HEK293 (cell line): ENCODE results near the gene LARGE1.

Experiments
- CTCF ChIA-PET: fragments of 350-600 bp; formaldehyde crosslinking; extraction: SDS; loops from one replicate; lab custom pipeline; 2021; ENCODE audit warnings: antibody characterized with exemption; lab: Yijun Ruan, JAX
- POLR2A ChIA-PET: fragments of 300-600 bp; formaldehyde crosslinking; extraction: SDS; loops from one replicate; lab custom pipeline; 2020; ENCODE audit warnings: antibody characterized with exemption, inconsistent platforms; lab: Yijun Ruan, JAX
- H3K27ac ChIP-seq: fragments of 200-500 bp; sonication (Bioruptor generic); 2 replicates; pipeline ENCODE4 v1.5.1; 2014; ENCODE audit warnings: low read depth, low read length, control low read depth, inconsistent platforms; ENCODE audit errors: extremely low read depth
- H3K36me3 ChIP-seq, 2 experiments: fragments of 200-500 bp in 1 of 2; sonication (Bioruptor generic) in 1 of 2; 1 replicate in 1 of 2; 2 replicates in 1 of 2; pipeline ENCODE4 v1.5.1; 2014 to 2017; ENCODE audit warnings: inconsistent platforms in 2 of 2, low read length in 2 of 2; ENCODE audit not compliant: control insufficient read depth in 2 of 2, insufficient read depth in 1 of 2
- H3K4me1 ChIP-seq: fragments of 200-500 bp; sonication (Bioruptor generic); 2 replicates; pipeline ENCODE4 v1.5.1; 2014; ENCODE audit warnings: mild to moderate bottlenecking, low read length, inconsistent platforms; ENCODE audit not compliant: control insufficient read depth, insufficient read depth
- H3K4me3 ChIP-seq: 2 replicates; pipeline ENCODE4 v1.5.1; 2011; ENCODE audit warnings: low read depth, mild to moderate bottlenecking, control low read depth, low read length, moderate library complexity
- H3K9me3 ChIP-seq: fragments of 200-500 bp; sonication (Bioruptor generic); 2 replicates; pipeline ENCODE4 v1.5.1; 2014; ENCODE audit warnings: low read depth, low read length, inconsistent platforms; ENCODE audit not compliant: control insufficient read depth, insufficient read depth
- GFI1B ChIP-seq: fragments of 450-650 bp; formaldehyde crosslinking; IDR thresholded peaks from 2 replicates; pipeline ENCODE4 v1.5.1; 2016; ENCODE audit warnings: missing biosample characterization, missing genetic modification characterization
- OVOL3 ChIP-seq: fragments of 450-650 bp; formaldehyde crosslinking; IDR thresholded peaks from 2 replicates; pipeline ENCODE4 v1.5.1; 2016; ENCODE audit warnings: missing biosample characterization, missing genetic modification characterization
- PRDM2 ChIP-seq: fragments of 450-650 bp; formaldehyde crosslinking; IDR thresholded peaks from 2 replicates; pipeline ENCODE4 v1.5.1; 2016; ENCODE audit warnings: missing biosample characterization, missing genetic modification characterization, borderline replicate concordance
- TRIM28 ChIP-seq: IDR thresholded peaks from 2 replicates; pipeline ENCODE4 v1.6.1; 2011; ENCODE audit warnings: low read length, control low read depth, borderline replicate concordance
- ZBTB1 ChIP-seq: fragments of 450-650 bp; formaldehyde crosslinking; IDR thresholded peaks from 2 replicates; pipeline ENCODE4 v1.5.1; 2016; ENCODE audit warnings: missing biosample characterization, missing genetic modification characterization
- ZBTB49 ChIP-seq: fragments of 450-650 bp; formaldehyde crosslinking; IDR thresholded peaks from 2 replicates; pipeline ENCODE4 v1.5.1; 2016; ENCODE audit warnings: missing biosample characterization, missing genetic modification characterization, low read depth
- ZNF214 ChIP-seq: fragments of 450-650 bp; formaldehyde crosslinking; IDR thresholded peaks from 2 replicates; pipeline ENCODE4 v1.5.1; 2017; ENCODE audit warnings: missing biosample characterization, mild to moderate bottlenecking, missing genetic modification characterization, borderline replicate concordance
- ZNF248 ChIP-seq: fragments of 450-650 bp; formaldehyde crosslinking; IDR thresholded peaks from 2 replicates; pipeline ENCODE4 v1.5.1; 2017; ENCODE audit warnings: missing biosample characterization, missing genetic modification characterization
- ZNF280D ChIP-seq: fragments of 450-650 bp; formaldehyde crosslinking; IDR thresholded peaks from 2 replicates; pipeline ENCODE4 v1.5.1; 2016; ENCODE audit warnings: missing biosample characterization, missing genetic modification characterization
- ZNF341 ChIP-seq: fragments of 450-650 bp; formaldehyde crosslinking; IDR thresholded peaks from 2 replicates; pipeline ENCODE4; 2016; ENCODE audit warnings: low read depth, missing biosample characterization, missing genetic modification characterization
- ZNF391 ChIP-seq: fragments of 450-650 bp; formaldehyde crosslinking; IDR thresholded peaks from 2 replicates; pipeline ENCODE4 v1.5.1; 2016; ENCODE audit warnings: low read depth, missing biosample characterization, missing genetic modification characterization, borderline replicate concordance
- ZNF48 ChIP-seq: fragments of 450-650 bp; formaldehyde crosslinking; IDR thresholded peaks from 2 replicates; pipeline ENCODE4 v1.5.1; 2016; ENCODE audit warnings: missing biosample characterization, missing genetic modification characterization
- ZNF501 ChIP-seq: fragments of 450-650 bp; formaldehyde crosslinking; IDR thresholded peaks from 2 replicates; pipeline ENCODE4 v1.5.1; 2016; ENCODE audit warnings: missing biosample characterization, missing genetic modification characterization
- ZNF513 ChIP-seq: fragments of 450-650 bp; IDR thresholded peaks from 2 replicates; pipeline ENCODE4 v1.5.1; 2018; ENCODE audit warnings: missing biosample characterization, missing genetic modification characterization
- ZNF560 ChIP-seq: fragments of 450-650 bp; formaldehyde crosslinking; IDR thresholded peaks from 2 replicates; pipeline ENCODE4 v1.5.1; 2017; ENCODE audit warnings: missing biosample characterization, missing genetic modification characterization, borderline replicate concordance
- ZNF624 ChIP-seq: fragments of 450-650 bp; formaldehyde crosslinking; IDR thresholded peaks from 2 replicates; pipeline ENCODE4 v1.5.1; 2017; ENCODE audit warnings: missing biosample characterization, missing genetic modification characterization
- ZNF704 ChIP-seq: fragments of 450-650 bp; formaldehyde crosslinking; IDR thresholded peaks from 2 replicates; pipeline ENCODE4 v1.5.1; 2016; ENCODE audit warnings: missing biosample characterization, missing genetic modification characterization
- ZNF791 ChIP-seq: fragments of 450-650 bp; formaldehyde crosslinking; IDR thresholded peaks from 2 replicates; pipeline ENCODE4 v1.5.1; 2016; ENCODE audit warnings: missing biosample characterization, missing genetic modification characterization
- ZNF792 ChIP-seq: fragments of 450-650 bp; formaldehyde crosslinking; IDR thresholded peaks from 2 replicates; pipeline ENCODE4 v1.5.1; 2016; ENCODE audit warnings: missing biosample characterization, missing genetic modification characterization

The LARGE1 gene

GRCh38 chr22:33817512-33818127, 102.7 kb downstream of the LARGE1 start:
- TF ChIP-seq ZNF501 (tag by site-specific recombination) (no peak), ZNF214 (tag by site-specific recombination) (no peak), ZNF624 (no peak), ZNF560 (tag by site-specific recombination) (no peak), ZNF391 (tag by site-specific recombination) (no peak), ZBTB1 (tag by site-specific recombination) (no peak), ZBTB49 (tag by site-specific recombination) (no peak), ZNF704 (tag by site-specific recombination) (no peak), ZNF48 (tag by site-specific recombination) (no peak), ZNF248 (no peak), OVOL3 (tag by site-specific recombination) (no peak), ZNF341 (tag by site-specific recombination) (no peak), ZNF280D (tag by site-specific recombination) (no peak), ZNF792 (tag by site-specific recombination) (no peak), GFI1B (tag by site-specific recombination) (no peak), TRIM28 (no peak)
- no peaks in the 10 kb centered on the region for H3K9me3 ChIP-seq
- no peaks in the 10 kb centered on the region for H3K36me3 ChIP-seq
- no peaks in the 10 kb centered on the region for H3K4me1 ChIP-seq
- ChIA-PET CTCF (no interaction called here), POLR2A (no interaction called here)
- no peak overlapping the region for H3K27ac ChIP-seq
- H3K4me3 ChIP-seq: no peak overlapping the region

GRCh38 chr22:33812360-33812977, 107.8 kb downstream of the LARGE1 start:
- ChIA-PET POLR2A (no interaction called here), CTCF (no interaction called here)
- TF ChIP-seq PRDM2 (tag by site-specific recombination) (no peak), ZNF513 (tag by site-specific recombination) (no peak), ZNF791 (tag by site-specific recombination) (no peak)
- Histone ChIP-seq H3K27ac (no peak overlapping the region), H3K4me3 (no peak overlapping the region), H3K36me3 (no peaks in the 10 kb centered on the region), H3K9me3 (no peaks in the 10 kb centered on the region), H3K4me1 (no peaks in the 10 kb centered on the region)
